Measurements from ENCODE around the gene ANGPTL5.

GRCh38 chr11:101949680-101950220 lies 33.4 kb upstream of the ANGPTL5 start:
- TF ChIP-seq, protein P1, sequence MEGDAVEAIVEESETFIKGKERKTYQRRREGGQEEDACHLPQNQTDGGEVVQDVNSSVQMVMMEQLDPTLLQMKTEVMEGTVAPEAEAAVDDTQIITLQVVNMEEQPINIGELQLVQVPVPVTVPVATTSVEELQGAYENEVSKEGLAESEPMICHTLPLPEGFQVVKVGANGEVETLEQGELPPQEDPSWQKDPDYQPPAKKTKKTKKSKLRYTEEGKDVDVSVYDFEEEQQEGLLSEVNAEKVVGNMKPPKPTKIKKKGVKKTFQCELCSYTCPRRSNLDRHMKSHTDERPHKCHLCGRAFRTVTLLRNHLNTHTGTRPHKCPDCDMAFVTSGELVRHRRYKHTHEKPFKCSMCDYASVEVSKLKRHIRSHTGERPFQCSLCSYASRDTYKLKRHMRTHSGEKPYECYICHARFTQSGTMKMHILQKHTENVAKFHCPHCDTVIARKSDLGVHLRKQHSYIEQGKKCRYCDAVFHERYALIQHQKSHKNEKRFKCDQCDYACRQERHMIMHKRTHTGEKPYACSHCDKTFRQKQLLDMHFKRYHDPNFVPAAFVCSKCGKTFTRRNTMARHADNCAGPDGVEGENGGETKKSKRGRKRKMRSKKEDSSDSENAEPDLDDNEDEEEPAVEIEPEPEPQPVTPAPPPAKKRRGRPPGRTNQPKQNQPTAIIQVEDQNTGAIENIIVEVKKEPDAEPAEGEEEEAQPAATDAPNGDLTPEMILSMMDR (IDR thresholded peaks at IDR 0.05): no peak
- TF ChIP-seq POLR2A (IDR thresholded peaks at IDR 0.05): no peak
